Measurements from ENCODE around the gene ENTPD2. TPM values are rescaled to one million over a fixed set of nuclear protein-coding genes. Genes with fewer than 3 reads are reported as not detected.

Gene ENTPD2
- total RNA-seq, 1 experiment from 2014 or later, result 32.5 TPM

GRCh38 chr9:137013571-137013940 lies 40.3 kb downstream of the ENTPD2 start:
- Histone ChIP-seq H3K36me3 (ENCODE audit: control insufficient read depth in 1 of 2, insufficient read depth in 2 of 2, low read length in 2 of 2) (peaks cover 19 to 34% of the 10 kb centered on the region in 2 experiments; a peak in 3 of 4 replicates), H3K27ac (ENCODE audit: low read depth, low read length) (no peak overlapping the region), H3K4me1 (ENCODE audit: control insufficient read depth in 1 of 2, insufficient read depth in 2 of 2, low read length in 2 of 2) (no peaks in the 10 kb centered on the region), H3K9me2 (ENCODE audit: insufficient read depth) (no peaks in the 10 kb centered on the region), H4K20me1 (ENCODE audit: insufficient read depth) (no peaks in the 10 kb centered on the region), H3K4me2 (ENCODE audit: low read length) (no peak overlapping the region), H3K4me3 (replicated peaks in 1 of 2; ENCODE audit: low read depth in 1 of 2, low read length in 2 of 2) (no peak overlapping the region), H3K9ac (ENCODE audit: low read length) (no peak overlapping the region), H3K9me3 (ENCODE audit: control insufficient read depth in 1 of 2, insufficient read depth in 1 of 2, low read depth in 1 of 2, low read length in 2 of 2) (no peaks in the 10 kb centered on the region), H3K79me2 (ENCODE audit: insufficient read depth, low read length) (no peaks in the 10 kb centered on the region), H3K27me3 (ENCODE audit: insufficient read depth, low read length) (no peaks in the 10 kb centered on the region), H2AFZ (ENCODE audit: low read depth, low read length, poor library complexity, severe bottlenecking) (no peak overlapping the region)
- TF ChIP-seq FOSL1 (IDR thresholded peaks at IDR 0.05; ENCODE audit: low read depth) (no peak), POLR2AphosphoS5 (IDR thresholded peaks at IDR 0.05; ENCODE audit: low read depth, low read length) (no peak), POLR2A (IDR thresholded peaks at IDR 0.05; ENCODE audit: borderline replicate concordance, extremely low read depth, insufficient read depth, insufficient read length) (no peak), EZH2phosphoT487 (IDR thresholded peaks at IDR 0.05; ENCODE audit: borderline replicate concordance) (no peak), EZH2 (IDR thresholded peaks at IDR 0.05) (no peak), ZBTB33 (IDR thresholded peaks at IDR 0.05; ENCODE audit: extremely low read depth, insufficient replicate concordance, low read length) (no peak), ATF3 (IDR thresholded peaks at IDR 0.05) (no peak)
- no peak for ATAC-seq
- ChIA-PET CTCF (no interaction called here), POLR2A (no interaction called here), RAD21 (ENCODE audit: low non-redundant PET in 1 of 2, low total read pairs in 2 of 2, uncharacterized antibody in 2 of 2, unreplicated experiment in 2 of 2) (no interaction called here)
- intact Hi-C loops (cut with micrococcal nuclease), result no loop called here
- no TSS peak for BruUV-seq (replicated peaks)
- DNase-seq (ENCODE audit: low read depth, low spot score), result no peak

Measured in HCT116 (cell line).